Peyer's patch (tissue), 4 donors: ENCODE measurements around the gene NPRL2.

Experiments used
- CTCF ChIP-seq, 6 experiments: fragments of 450-650 bp in 4 of 6; fragments of 200-600 bp in 2 of 6; sonication (generic) in 1 of 6; IDR thresholded peaks; one replicate each; pipeline ENCODE4 v1.5.1; 2017 to 2019; ENCODE audit warnings: antibody characterized with exemption in 6 of 6, mild to moderate bottlenecking in 3 of 6, moderate library complexity in 1 of 6
- POLR2A ChIP-seq, 2 donors: fragments of 450-650 bp; IDR thresholded peaks; one replicate each; pipeline ENCODE4 v1.5.1; 2017; ENCODE audit warnings: antibody characterized with exemption in 2 of 2, mild to moderate bottlenecking in 2 of 2, moderate library complexity in 2 of 2

DNA sequence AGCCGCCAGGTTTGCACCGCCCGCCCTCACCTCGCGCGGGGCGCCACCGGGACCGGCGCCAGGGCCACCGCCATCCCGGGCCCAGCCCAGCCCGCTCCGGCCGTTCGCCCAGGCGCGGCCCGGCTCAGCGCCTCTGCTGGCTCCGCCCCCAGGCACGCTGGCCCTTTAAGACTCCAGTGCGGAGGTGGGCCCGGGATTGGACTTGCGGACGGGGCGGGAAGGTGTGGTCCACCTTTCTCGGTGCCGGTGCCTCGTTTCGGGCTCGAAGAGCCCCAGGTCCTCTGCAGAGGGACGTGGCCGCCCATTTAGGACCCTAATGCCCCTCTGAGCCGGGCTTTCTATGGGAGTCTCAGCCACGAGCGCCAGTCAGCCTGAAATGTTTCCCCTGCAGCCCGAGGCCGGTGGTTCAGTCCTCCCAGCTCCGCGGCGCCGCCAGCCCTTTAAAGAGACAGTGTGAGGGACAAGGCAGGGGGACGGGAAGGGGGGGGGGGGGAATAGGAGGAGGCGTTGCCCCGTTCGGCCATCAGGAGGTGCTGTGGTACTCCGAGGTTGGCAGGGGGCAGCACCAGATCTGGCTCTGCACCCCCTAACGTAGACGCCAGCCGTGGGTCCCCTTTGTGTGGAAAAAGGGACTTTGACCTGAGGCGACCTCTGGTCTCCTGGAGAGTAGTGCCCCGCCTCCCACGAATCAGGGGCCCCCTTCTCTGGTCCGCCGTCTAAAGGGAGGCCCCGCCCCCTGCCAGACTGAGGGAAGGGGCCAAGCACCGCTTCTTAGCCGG lies 29.1 kb downstream of the NPRL2 start:
- TF ChIP-seq CTCF (IDR thresholded peaks at IDR 0.05) (peak; percentile 3 to 62 (median 40)), POLR2A (IDR thresholded peaks at IDR 0.05) (peak in 1 of 2 donors; percentile 27)
